ENCODE data around the gene ETV1.
"Not testable (repeated sequence)": the region's sequence is repeated elsewhere in the genome, so short reads cannot be mapped to it uniquely, and the experiment has no call there.

GRCh38 chr7:13917103-13917502 is 72.4 kb downstream of the ETV1 start:
- TF ChIP-seq, protein P1, sequence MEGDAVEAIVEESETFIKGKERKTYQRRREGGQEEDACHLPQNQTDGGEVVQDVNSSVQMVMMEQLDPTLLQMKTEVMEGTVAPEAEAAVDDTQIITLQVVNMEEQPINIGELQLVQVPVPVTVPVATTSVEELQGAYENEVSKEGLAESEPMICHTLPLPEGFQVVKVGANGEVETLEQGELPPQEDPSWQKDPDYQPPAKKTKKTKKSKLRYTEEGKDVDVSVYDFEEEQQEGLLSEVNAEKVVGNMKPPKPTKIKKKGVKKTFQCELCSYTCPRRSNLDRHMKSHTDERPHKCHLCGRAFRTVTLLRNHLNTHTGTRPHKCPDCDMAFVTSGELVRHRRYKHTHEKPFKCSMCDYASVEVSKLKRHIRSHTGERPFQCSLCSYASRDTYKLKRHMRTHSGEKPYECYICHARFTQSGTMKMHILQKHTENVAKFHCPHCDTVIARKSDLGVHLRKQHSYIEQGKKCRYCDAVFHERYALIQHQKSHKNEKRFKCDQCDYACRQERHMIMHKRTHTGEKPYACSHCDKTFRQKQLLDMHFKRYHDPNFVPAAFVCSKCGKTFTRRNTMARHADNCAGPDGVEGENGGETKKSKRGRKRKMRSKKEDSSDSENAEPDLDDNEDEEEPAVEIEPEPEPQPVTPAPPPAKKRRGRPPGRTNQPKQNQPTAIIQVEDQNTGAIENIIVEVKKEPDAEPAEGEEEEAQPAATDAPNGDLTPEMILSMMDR (conservative IDR thresholded peaks at IDR 0.05; ENCODE audit: low read length): not testable (repeated sequence)
- TF ChIP-seq EZH2phosphoT487 (IDR thresholded peaks at IDR 0.05; ENCODE audit: borderline replicate concordance): not testable (repeated sequence)
